ENCODE results near the gene TDRD12.
"Not testable (repeated sequence)": the region's sequence is repeated elsewhere in the genome, so short reads cannot be mapped to it uniquely, and the experiment has no call there.

TDRD12 gene

DNA sequence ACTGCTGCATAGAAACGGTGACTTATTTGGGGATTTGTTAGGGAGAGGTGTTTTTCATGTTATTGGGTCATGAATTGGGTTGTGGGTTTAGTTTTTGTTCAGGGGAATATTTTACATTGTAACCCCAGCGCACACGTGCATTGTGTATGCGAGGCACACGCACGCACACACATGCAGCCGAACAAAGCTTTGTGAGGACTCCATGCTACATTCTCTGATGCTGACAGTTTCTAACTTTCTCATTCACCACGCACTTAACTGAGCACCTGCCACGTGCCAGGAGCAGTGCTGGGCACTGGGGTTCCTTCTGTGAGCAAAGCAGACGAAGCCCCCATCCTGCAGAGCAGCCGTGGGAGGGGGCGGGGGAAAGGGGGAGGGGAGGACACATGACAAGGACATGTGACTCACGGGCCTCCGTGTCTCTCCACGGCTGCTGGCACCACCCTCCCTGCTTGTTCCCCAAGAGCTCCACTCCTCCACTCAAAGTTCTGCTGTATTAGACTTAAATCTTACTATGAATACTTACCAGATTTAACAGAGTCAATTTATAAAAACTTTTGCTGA lies 94.4 kb downstream of the TDRD12 start:
- DNase-seq = no peak

DNA sequence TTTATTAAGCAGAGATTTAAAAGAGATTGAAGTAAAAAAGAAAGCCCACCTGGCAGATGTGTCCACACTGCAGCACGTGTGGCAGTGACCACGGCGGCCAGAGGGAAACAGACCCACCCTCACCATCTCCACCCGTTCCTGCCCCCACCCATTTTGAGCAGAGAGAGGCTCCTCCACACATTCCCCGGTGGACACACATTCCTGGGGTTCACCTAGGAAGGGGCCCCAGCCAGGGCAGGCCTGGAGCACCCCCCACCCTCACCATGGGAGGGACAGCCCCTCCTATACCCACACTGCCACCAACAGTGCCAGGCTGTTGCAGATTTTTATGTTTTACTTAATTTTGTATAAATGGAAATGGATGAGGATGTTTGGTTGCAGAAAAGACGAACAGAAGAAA lies 95.1 kb downstream of the TDRD12 start:
- no peak for DNase-seq

GRCh38 chr19:32816555-32817099 lies 97.1 kb downstream of the TDRD12 start:
- no peak for DNase-seq

DNA sequence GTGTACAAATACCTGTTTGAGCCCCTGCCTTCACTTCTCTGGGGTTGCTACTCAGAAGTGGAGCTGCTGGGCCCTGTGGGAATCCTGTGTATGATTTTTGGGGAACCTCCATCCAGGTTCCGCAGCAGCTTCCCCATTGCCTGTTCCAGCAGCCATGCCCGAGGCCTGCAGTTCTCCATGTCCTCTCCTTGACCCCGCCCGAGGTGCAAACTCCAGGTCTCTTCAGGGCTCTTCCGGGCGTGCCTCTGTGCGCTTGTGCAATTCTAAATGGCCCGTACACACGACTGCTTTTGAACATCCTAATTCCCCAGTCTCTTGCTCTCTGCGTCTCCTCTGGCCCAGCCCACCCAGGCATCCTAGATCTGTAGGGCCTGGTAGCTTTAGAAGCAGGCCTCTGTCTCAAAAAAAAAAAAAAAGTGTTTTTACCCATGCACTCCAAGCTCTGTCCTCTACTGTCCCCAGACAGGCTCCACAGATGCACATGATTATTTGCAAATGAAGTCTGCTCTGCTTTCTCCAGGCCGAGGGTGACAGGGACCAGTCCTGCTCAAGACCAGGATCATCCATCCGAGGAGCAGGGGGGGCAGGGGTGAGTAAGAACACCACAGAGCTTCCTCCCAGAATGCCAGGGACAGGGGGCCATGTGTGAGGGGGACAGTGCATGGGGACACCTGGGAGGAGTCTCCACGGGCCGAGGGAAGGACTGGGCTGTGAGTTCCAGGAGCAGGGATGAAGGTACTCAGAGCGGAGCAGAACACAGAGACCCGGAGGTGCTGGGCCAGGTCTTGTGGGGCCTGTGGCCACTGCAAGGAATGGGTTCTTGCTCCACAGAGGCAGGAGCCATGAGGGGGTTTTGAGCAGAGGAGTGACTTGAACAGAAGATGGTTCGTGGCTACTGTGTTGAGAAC lies 98.3 kb downstream of the TDRD12 start:
- no peak for DNase-seq

GRCh38 chr19:32818536-32818935 lies 99.0 kb downstream of the TDRD12 start:
- no peak for DNase-seq

DNA sequence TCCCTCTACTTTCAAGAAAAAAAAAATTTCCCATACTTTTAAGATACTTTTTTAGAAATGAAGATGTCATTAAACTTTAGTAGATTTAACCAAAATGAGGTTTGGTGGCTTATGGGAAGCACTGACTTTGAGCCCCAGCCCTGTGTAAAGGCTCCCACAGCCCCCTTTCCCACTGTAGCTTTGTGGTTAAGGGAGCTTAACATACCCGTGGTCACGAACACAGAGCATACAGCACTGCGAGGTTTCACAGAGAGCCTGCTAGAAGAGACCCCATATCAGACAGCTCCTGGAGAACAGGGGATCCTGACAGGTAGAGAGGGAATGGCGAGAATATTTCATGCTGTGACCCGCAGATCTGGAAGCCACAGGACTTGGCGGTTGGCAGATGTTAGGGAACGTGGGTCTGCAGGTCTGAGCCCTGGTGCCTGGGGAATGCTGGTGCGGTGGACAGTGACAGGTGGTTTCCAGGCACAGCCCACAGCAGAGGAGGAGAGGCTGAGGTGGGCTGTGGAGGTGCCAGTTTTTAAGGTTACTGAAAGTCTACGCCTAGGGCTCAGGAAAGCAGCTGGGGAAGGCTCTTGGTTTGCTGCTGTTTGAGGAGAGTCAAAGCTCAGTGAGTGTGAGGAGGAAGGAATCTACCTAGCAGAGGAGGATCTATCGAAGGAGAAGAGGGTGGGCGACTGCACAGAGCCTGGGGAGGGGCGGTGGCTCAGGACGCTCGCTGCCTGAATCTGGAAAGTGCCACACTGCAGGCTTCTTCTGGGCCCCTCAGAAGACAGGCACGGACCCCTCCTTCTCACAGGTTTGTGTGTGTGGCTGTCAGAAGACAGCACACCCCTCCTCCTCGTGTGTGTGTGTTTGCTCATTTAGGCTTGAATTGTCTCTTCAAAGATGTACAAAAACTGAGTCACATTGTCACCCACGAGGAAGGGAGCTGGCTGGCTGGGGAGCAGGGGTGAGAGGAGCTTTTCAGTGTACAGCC lies 100.1 kb downstream of the TDRD12 start:
- DNase-seq = no peak

DNA sequence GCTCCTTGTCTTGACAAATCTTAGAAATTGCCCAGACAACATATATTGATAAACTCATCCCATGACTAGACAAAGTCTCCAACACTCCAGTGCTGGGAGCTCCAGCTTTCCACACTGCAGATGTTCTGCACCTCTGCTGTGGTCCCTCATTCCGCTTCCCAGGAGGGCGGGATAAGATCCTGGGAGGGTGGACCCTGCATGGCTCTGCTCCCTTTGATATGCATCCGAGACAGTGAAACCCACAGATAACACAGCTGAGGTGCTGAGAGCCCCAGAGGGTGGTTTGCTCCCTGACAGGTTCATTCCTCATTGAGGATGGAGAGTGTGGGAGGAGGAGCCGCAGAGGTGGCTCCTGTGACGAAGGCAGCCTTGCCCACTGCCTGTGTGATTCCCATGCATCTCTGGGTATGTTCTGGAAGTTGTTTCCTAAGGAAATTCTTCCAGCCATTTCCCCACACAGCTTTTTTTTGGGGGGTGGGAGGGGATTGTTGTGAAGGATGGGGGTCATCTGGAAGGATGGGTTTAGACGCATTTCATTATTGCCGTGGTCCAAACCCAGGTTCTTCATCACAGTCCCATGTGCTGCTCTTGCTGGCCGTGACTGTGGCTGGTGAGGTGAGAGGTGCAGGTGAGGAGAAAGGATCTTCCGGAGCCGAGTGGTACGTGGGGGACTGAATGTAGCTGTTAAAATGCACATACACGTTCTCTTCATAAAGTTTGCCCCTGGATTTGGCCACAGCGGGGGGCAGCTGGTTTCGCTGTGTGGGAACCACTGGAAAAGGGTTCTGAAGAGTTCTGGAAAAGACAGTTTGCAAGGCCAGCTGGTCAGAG lies 103.6 kb downstream of the TDRD12 start:
- DNase-seq = no peak

GRCh38 chr19:32823747-32824102 lies 104.2 kb downstream of the TDRD12 start:
- no peak for DNase-seq

DNA sequence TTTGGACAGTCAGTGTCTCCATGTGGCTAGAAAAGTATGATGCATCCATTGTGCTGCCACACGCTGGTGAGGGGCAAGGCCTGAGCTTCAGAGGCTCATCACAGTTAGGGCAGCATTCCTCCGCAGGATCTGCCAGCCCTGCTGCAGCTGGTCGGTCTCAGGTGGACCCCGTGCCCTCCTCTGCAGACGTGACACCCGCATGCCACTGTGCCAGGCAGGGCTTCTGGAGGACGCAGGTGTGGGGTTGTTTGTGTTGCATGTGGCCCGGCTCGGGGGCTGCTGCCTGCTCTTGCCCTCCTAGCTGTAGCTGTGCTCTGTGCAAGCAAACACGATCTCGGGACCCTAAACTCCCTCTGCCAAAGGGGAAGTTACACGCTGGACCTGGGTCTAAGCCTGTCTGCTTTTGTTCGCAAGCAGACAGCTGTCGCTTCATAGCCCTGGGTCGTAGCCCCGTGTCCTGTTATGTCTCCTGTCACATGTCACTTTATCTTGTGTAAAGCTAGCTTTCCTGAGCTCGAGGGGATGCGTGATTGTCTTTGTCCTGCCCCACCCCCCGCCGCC lies 104.7 kb downstream of the TDRD12 start:
- no peak for DNase-seq

DNA sequence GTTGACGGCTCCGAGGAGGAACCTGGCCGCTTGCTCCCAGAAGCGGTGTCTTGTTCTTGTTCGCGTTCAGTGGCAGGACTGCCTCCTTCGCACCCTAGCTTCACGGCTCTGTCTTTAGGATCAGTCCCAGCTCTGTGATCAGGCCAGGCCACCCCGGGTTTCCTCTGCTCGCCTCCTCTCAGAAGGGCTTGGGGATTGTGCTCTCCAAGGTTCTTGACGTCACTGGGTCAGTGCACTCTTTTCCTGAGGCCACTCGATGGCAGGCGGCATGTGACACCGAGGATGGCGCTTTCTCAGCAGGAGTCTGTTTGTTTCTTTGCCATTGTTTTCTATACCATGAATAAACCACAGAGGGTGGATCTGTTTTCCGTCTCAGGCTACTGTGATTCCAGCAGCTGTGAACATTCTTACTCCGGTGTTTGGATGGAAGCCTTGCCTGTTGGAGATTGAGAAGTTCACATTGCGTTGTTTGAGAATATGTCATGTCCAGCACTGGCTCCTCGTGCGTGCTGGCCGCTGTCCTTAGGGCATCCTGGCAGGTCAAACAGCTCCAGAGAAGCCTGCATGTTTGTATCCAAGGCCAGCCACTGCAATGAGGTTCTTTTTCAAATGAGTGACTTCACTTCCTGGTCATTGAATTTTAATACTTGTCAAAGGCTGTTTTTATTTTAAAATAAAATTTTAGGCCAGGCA lies 105.5 kb downstream of the TDRD12 start:
- DNase-seq = no peak

- DNase-seq = no peak
Observed at GRCh38 chr19:32828139-32828538, 108.6 kb downstream of the TDRD12 start.

GRCh38 chr19:32828643-32829344 lies 109.2 kb downstream of the TDRD12 start:
- DNase-seq = no peak

GRCh38 chr19:32829345-32829896 lies 109.9 kb downstream of the TDRD12 start:
- DNase-seq = no peak

DNA sequence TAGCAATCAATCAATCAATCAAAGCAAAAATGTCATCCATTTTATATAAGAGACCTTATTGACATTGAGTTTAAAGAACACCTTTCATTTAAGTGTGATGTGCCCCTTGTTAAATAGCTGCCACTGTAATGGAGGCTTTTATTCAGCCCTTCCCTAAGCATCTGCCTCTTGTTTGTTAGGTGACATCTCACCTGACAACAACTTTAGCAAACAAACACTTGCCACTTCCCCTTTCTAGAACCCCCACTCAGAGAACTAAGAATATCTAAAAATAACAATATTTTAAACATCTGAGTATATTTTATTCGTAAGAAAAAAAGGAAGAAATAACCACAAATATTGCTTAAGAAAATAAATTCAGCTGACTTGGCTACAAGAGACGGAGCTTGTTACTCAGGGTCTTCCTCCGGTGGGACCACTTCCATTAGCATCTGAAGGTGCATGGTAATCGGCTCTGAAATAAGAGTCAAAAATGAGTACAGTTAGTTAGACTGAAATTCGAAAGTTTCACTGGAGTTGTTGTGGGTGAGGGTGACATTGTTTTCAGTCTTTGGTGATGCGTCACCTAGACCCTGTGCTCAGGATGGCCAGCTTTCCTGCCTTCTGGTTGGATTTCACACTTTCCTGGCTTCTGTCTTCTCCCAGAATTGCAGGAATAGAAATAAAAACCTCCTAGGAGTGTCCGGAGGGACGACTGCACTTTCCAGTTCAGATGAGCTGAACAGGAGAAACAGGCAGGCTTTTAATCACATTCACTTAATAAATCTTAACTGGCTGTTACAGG lies 110.9 kb downstream of the TDRD12 start:
- DNase-seq = no peak

DNA sequence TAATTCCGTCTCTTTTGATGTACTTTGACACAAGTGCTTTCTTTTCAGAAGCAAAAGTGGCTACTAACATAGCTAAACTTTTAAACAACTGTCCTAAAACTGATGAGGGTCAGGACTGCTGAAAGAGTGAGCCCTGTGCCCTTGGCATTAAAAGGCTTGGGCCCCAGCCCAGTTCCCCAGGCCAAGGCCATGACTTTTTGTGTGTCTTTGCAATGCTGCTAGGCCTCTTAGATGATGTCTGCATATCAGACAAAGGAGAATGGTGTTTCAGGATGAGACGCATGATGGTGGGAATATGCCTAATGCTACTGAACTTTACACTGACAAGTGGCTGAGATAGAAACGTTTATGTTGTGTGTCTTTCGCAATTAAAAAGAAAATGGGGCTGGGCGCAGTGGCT lies 112.0 kb downstream of the TDRD12 start:
- no peak for DNase-seq

GRCh38 chr19:32832094-32832493 lies 112.5 kb downstream of the TDRD12 start:
- DNase-seq = not testable (repeated sequence)

GRCh38 chr19:32832825-32833224 lies 113.3 kb downstream of the TDRD12 start:
- not testable (repeated sequence) for DNase-seq

DNA sequence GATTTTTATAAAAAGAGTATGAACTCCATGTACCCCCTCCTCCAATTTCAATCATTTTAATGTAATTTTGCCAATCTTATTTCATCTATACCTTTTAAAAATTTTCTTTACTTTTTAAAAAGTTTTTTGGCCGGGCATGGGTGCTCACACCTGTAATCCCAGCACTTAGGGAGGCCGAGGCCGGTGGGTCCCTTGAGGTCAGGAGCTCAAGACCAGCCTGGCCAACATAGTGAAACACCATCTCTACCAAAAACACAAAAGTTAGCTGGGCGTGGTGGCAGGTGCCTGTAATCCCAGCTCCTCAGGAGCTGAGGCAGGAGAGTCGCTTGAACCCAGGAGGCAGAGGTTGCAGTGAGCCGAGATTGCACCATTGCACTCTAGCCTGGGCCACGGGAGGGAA lies 113.8 kb downstream of the TDRD12 start:
- not testable (repeated sequence) for DNase-seq

- DNase-seq = no peak
Observed at GRCh38 chr19:32837531-32837930, 118.0 kb downstream of the TDRD12 start.

Data from NCI-H2107 (cell line).